Erythroblast (primary cell): ENCODE measurements around the gene AFG1L.

Experiments
- DNase-seq, 2 experiments: peaks; one replicate each; lab custom pipeline; 2025; lab: John Stamatoyannopoulos, UW
- GATA1 ChIP-seq: IDR thresholded peaks from 2 replicates; pipeline ENCODE4 v1.6.1; 2011; ENCODE audit warnings: low read depth, mild to moderate bottlenecking, control low read depth, low read length, moderate library complexity
- POLR2A ChIP-seq: IDR thresholded peaks from 2 replicates; pipeline ENCODE4 v1.6.1; 2011; ENCODE audit warnings: mild to moderate bottlenecking, low read length

AFG1L gene

GRCh38 chr6:108541843-108542759, 247.2 kb downstream of the AFG1L start:
- peak; percentile 16 for TF ChIP-seq POLR2A
- TF ChIP-seq GATA1: no peak
- peak; percentile 79 to 90 for DNase-seq

GRCh38 chr6:108543175-108543940, 248.5 kb downstream of the AFG1L start:
- TF ChIP-seq GATA1 (no peak), POLR2A (no peak)

GRCh38 chr6:108544606-108545005, 249.8 kb downstream of the AFG1L start:
- DNase-seq: no peak
- TF ChIP-seq GATA1 (no peak), POLR2A (no peak)

More at GRCh38 chr6:108543175-108543940, 248.5 kb downstream of the AFG1L start:
- no peak for DNase-seq

- DNase-seq: no peak
- no peak for TF ChIP-seq POLR2A
- TF ChIP-seq GATA1: no peak
Measured at GRCh38 chr6:108546079-108547049, 251.5 kb downstream of the AFG1L start.

- no peak for DNase-seq
Measured at GRCh38 chr6:108549241-108549640, 254.4 kb downstream of the AFG1L start.

GRCh38 chr6:108549741-108550140, 254.9 kb downstream of the AFG1L start:
- DNase-seq: no peak
- no peak for TF ChIP-seq GATA1
- TF ChIP-seq POLR2A: no peak

More at GRCh38 chr6:108549241-108549640, 254.4 kb downstream of the AFG1L start:
- TF ChIP-seq GATA1: no peak
- no peak for TF ChIP-seq POLR2A

- DNase-seq: no peak
- TF ChIP-seq POLR2A (no peak), GATA1 (no peak)
Measured at GRCh38 chr6:108550256-108550655, 255.4 kb downstream of the AFG1L start.

- DNase-seq: no peak
- TF ChIP-seq GATA1 (no peak), POLR2A (no peak)
Measured at GRCh38 chr6:108555399-108556052, 260.7 kb downstream of the AFG1L start.

- no peak for TF ChIP-seq POLR2A
- TF ChIP-seq GATA1: no peak
Measured at GRCh38 chr6:108556250-108556649, 261.4 kb downstream of the AFG1L start.

GRCh38 chr6:108556866-108557493, 262.1 kb downstream of the AFG1L start:
- no peak for TF ChIP-seq GATA1
- TF ChIP-seq POLR2A: no peak
- no peak for DNase-seq

More at GRCh38 chr6:108556250-108556649, 261.4 kb downstream of the AFG1L start:
- DNase-seq: no peak

GRCh38 chr6:108557494-108558371, 262.9 kb downstream of the AFG1L start:
- peak; percentile 87 to 90 for DNase-seq
- TF ChIP-seq GATA1 (no peak), POLR2A (no peak)
